Measurements from ENCODE around the gene SCRN2. TPM values are rescaled to one million over a fixed set of nuclear protein-coding genes. Genes with fewer than 3 reads are reported as not detected.

SCRN2 gene
- total RNA-seq, 1 experiment from 2014 or later, result 73.6 TPM

GRCh38 chr17:47822785-47823184 lies 18.3 kb downstream of the SCRN2 start:
- Mint-ChIP-seq H3K9me3 (ENCODE audit: unreplicated experiment) (no peaks in the 10 kb centered on the region), H3K27me3 (ENCODE audit: insufficient read depth, unreplicated experiment) (no peaks in the 10 kb centered on the region), H3K27ac (ENCODE audit: unreplicated experiment) (no peak overlapping the region), H3K4me3 (ENCODE audit: unreplicated experiment) (peak overlapping the region; percentile 98), H3K4me1 (ENCODE audit: low read depth, unreplicated experiment) (peaks cover 18% of the 10 kb centered on the region), H3K36me3 (ENCODE audit: insufficient read depth, unreplicated experiment) (peaks cover 41% of the 10 kb centered on the region)
- intact Hi-C loops (cut with micrococcal nuclease; ENCODE audit: unreplicated experiment), result no loop called here
- Histone ChIP-seq H3K36me3 (ENCODE audit: control insufficient read depth, insufficient read depth, low read length) (peaks cover 13% of the 10 kb centered on the region), H3K4me1 (peaks cover 9% of the 10 kb centered on the region), H3K4me3 (ENCODE audit: low read depth, low read length) (no peak overlapping the region), H3K9me3 (no peaks in the 10 kb centered on the region), H3K27me3 (replicated peaks; ENCODE audit: control insufficient read depth, insufficient read depth, low read length) (no peaks in the 10 kb centered on the region)
- ChIA-PET POLR2A (no interaction called here), CTCF (interaction anchor here (0.5 to 2.4 kb wide), 6 partner anchors 8 to 147 kb away, joined by 3 to 36 read pairs (median 7); partner anchors contain the start of genes CDK5RAP3, LRRC46, MRPL10 and SP2)
- no TSS peak for BruUV-seq (replicated peaks)
- no peak for TF ChIP-seq CTCF (IDR thresholded peaks at IDR 0.05; ENCODE audit: insufficient read depth in 1 of 2, low read depth in 1 of 2, low read length in 1 of 2, severe bottlenecking in 1 of 2, unreplicated experiment in 1 of 2)
- peak in 1 of 2 experiments; percentile 40 for DNase-seq

GRCh38 chr17:47821424-47822391 lies 19.4 kb downstream of the SCRN2 start, which contains the start of gene OSBPL7:
TSS of gene OSBPL7 (minus strand) at chr17:47821794. CDS start at chr17:47820278, 1,516 bp downstream.
- peak in 1 of 2 experiments; percentile 86 for TF ChIP-seq CTCF (IDR thresholded peaks at IDR 0.05; ENCODE audit: insufficient read depth in 1 of 2, low read depth in 1 of 2, low read length in 1 of 2, severe bottlenecking in 1 of 2, unreplicated experiment in 1 of 2)
- peaks cover 18% of the 10 kb centered on the region for H3K4me1 Mint-ChIP-seq (ENCODE audit: low read depth, unreplicated experiment)
- no peaks in the 10 kb centered on the region for H3K9me3 Mint-ChIP-seq (ENCODE audit: unreplicated experiment)
- Histone ChIP-seq H3K36me3 (ENCODE audit: control insufficient read depth, insufficient read depth, low read length) (peaks cover 9% of the 10 kb centered on the region), H3K4me3 (ENCODE audit: low read depth, low read length) (peak within 1 kb of the TSS; percentile 75), H3K27me3 (replicated peaks; ENCODE audit: control insufficient read depth, insufficient read depth, low read length) (no peaks in the 10 kb centered on the region), H3K9me3 (no peaks in the 10 kb centered on the region), H3K4me1 (peaks cover 9% of the 10 kb centered on the region)
- DNase-seq, result peak; percentile 92 to 95
- peak within 1 kb of the TSS; percentile 92 for H3K27ac Mint-ChIP-seq (ENCODE audit: unreplicated experiment)
- no peaks in the 10 kb centered on the region for H3K27me3 Mint-ChIP-seq (ENCODE audit: insufficient read depth, unreplicated experiment)
- ChIA-PET POLR2A (interaction anchor here (0.5 to 1.6 kb wide), 7 partner anchors 9 to 150 kb away, joined by 3 to 32 read pairs (median 4); partner anchors contain the start of genes LRRC46, MRPL10, PNPO and SP6), CTCF (interaction anchor here (0.5 to 2.4 kb wide), 19 partner anchors 9 to 197 kb away, joined by 3 to 36 read pairs (median 5); partner anchors contain the start of genes CDK5RAP3, KPNB1, LRRC46 and MRPL10)
- H3K36me3 Mint-ChIP-seq (ENCODE audit: insufficient read depth, unreplicated experiment), result peaks cover 30% of the 10 kb centered on the region
- BruUV-seq (replicated peaks), result no TSS peak
- intact Hi-C loops (cut with micrococcal nuclease; ENCODE audit: unreplicated experiment), result loop anchor here (1.0 kb wide), 2 partner anchors 10 to 11 kb away; partner anchors contain the start of genes LRRC46 and MRPL10
- peak within 1 kb of the TSS; percentile 98 for H3K4me3 Mint-ChIP-seq (ENCODE audit: unreplicated experiment)

- no peaks in the 10 kb centered on the region for H3K9me3 Mint-ChIP-seq (ENCODE audit: unreplicated experiment)
- TSS peak; percentile 15 for BruUV-seq (replicated peaks)
- Histone ChIP-seq H3K4me3 (ENCODE audit: low read depth, low read length) (peak overlapping the region; percentile 75), H3K9me3 (no peaks in the 10 kb centered on the region), H3K27me3 (replicated peaks; ENCODE audit: control insufficient read depth, insufficient read depth, low read length) (no peaks in the 10 kb centered on the region), H3K36me3 (ENCODE audit: control insufficient read depth, insufficient read depth, low read length) (peaks cover 7% of the 10 kb centered on the region), H3K4me1 (peaks cover 9% of the 10 kb centered on the region)
- H3K36me3 Mint-ChIP-seq (ENCODE audit: insufficient read depth, unreplicated experiment), result peaks cover 23% of the 10 kb centered on the region
- no peak for TF ChIP-seq CTCF (IDR thresholded peaks at IDR 0.05; ENCODE audit: insufficient read depth in 1 of 2, low read depth in 1 of 2, low read length in 1 of 2, severe bottlenecking in 1 of 2, unreplicated experiment in 1 of 2)
- peak overlapping the region; percentile 92 for H3K27ac Mint-ChIP-seq (ENCODE audit: unreplicated experiment)
- no peaks in the 10 kb centered on the region for H3K27me3 Mint-ChIP-seq (ENCODE audit: insufficient read depth, unreplicated experiment)
- peaks cover 18% of the 10 kb centered on the region for H3K4me1 Mint-ChIP-seq (ENCODE audit: low read depth, unreplicated experiment)
- DNase-seq, result peak in 1 of 2 experiments; percentile 53
- H3K4me3 Mint-ChIP-seq (ENCODE audit: unreplicated experiment), result peak overlapping the region; percentile 98
- CTCF ChIA-PET, result interaction anchor here (0.6 to 2.4 kb wide), 16 partner anchors 9 to 197 kb away, joined by 3 to 36 read pairs (median 6); partner anchors contain the start of genes KPNB1, LRRC46, MRPL10 and SCRN2
- intact Hi-C loops (cut with micrococcal nuclease; ENCODE audit: unreplicated experiment), result loop anchor here (1.0 kb wide), 2 partner anchors 10 to 11 kb away; partner anchors contain the start of genes LRRC46 and MRPL10
- POLR2A ChIA-PET, result interaction anchor here (1.0 to 1.6 kb wide), 4 partner anchors 10 to 120 kb away, joined by 4 to 32 read pairs (median 9); partner anchors contain the start of genes LRRC46, MRPL10, PNPO and SP6
These were observed 20.0 kb downstream of the SCRN2 start for GRCh38 chr17:47821031-47821423.
